B cell (primary cell): ENCODE measurements around the gene CACNA2D1. TPM values are rescaled to one million over a fixed set of nuclear protein-coding genes. Genes with fewer than 3 reads are reported as not detected.

Source experiments
- ATAC-seq: fragments of 200-7000 bp; cut with Tn5 transposase; one replicate; pipeline ENCODE4 v1.10.0; 2021; ENCODE audit warnings: low read depth, mild to moderate bottlenecking, moderate number of reproducible peaks, moderate library complexity
- CTCF ChIA-PET: fragments of 350-600 bp; sonication (Branson Sonifier 250); formaldehyde crosslinking; loops from one replicate; lab custom pipeline; 2021; ENCODE audit warnings: antibody characterized with exemption, inconsistent platforms; lab: Charles Lee
- POLR2A ChIA-PET: fragments of 350-600 bp; sonication (Branson Sonifier 250); formaldehyde crosslinking; loops from one replicate; lab custom pipeline; 2021; ENCODE audit warnings: antibody characterized with exemption; lab: Charles Lee
- DNase-seq: peaks from one replicate; pipeline ENCODE4 v3.0.0; 2013
- H2AFZ ChIP-seq: 2 replicates; pipeline ENCODE4 v1.6.1; 2012; ENCODE audit warnings: mild to moderate bottlenecking, low read depth, low read length; ENCODE audit not compliant: insufficient read depth, poor library complexity, severe bottlenecking
- H3K27ac ChIP-seq, 2 donors: 1 replicate in 1 of 2; 2 replicates in 1 of 2; pipeline ENCODE4 v1.5.1; 2012 to 2013; ENCODE audit warnings: low read length in 2 of 2, mild to moderate bottlenecking in 2 of 2, moderate library complexity in 1 of 2
- H3K27me3 ChIP-seq, 4 experiments: fragments of 200-600 bp in 1 of 4; sonication (generic) in 1 of 4; replicated peaks in 1 of 4; 1 replicate in 2 of 4; 2 replicates in 2 of 4; pipeline versions ENCODE4 v1.6.1 to v1.7.0; 2013 to 2016; ENCODE audit warnings: low read length in 3 of 4, mild to moderate bottlenecking in 2 of 4, mixed read lengths in 1 of 4, moderate library complexity in 1 of 4; ENCODE audit not compliant: insufficient read depth in 4 of 4, control insufficient read depth in 3 of 4; ENCODE audit errors: control extremely low read depth in 1 of 4
- H3K36me3 ChIP-seq, 2 experiments: replicated peaks in 1 of 2; 1 replicate in 1 of 2; 2 replicates in 1 of 2; pipeline versions ENCODE4 v1.6.1 to v1.7.1; 2013; ENCODE audit warnings: low read length in 1 of 2; ENCODE audit not compliant: insufficient read depth in 2 of 2, control insufficient read depth in 1 of 2; ENCODE audit errors: control extremely low read depth in 1 of 2, extremely low read depth in 1 of 2
- H3K4me1 ChIP-seq, 2 donors: fragments of 200-600 bp in 1 of 2; sonication (generic) in 1 of 2; 1 replicate in 1 of 2; 2 replicates in 1 of 2; pipeline versions ENCODE4 v1.5.1 to v1.6.1; 2013 to 2017; ENCODE audit warnings: low read length in 2 of 2; ENCODE audit not compliant: control insufficient read depth in 2 of 2, insufficient read depth in 2 of 2
- H3K4me2 ChIP-seq: replicated peaks from 2 replicates; pipeline ENCODE3; 2012; ENCODE audit warnings: mild to moderate bottlenecking, low read depth, low read length; ENCODE audit not compliant: poor library complexity, severe bottlenecking
- H3K4me3 ChIP-seq, 5 experiments: fragments of 200-600 bp in 1 of 5; sonication (generic) in 1 of 5; 1 replicate in 3 of 5; 2 replicates in 2 of 5; pipeline versions ENCODE4 v1.5.1 to v1.7.0; 2011 to 2016; ENCODE audit warnings: low read length in 4 of 5, mild to moderate bottlenecking in 4 of 5, low read depth in 2 of 5, control low read depth in 1 of 5, moderate library complexity in 1 of 5; ENCODE audit not compliant: insufficient read depth in 1 of 5; ENCODE audit errors: control extremely low read depth in 1 of 5, extremely low read depth in 1 of 5
- H3K79me2 ChIP-seq: fragments of 200-600 bp; sonication (generic); one replicate; pipeline ENCODE4 v1.6.0; 2016; ENCODE audit warnings: low read length; ENCODE audit not compliant: control insufficient read depth, insufficient read depth
- H3K9ac ChIP-seq: fragments of 200-600 bp; sonication (generic); 2 replicates; pipeline ENCODE4 v1.6.1; 2017; ENCODE audit warnings: mild to moderate bottlenecking, low read length, moderate library complexity
- H3K9me3 ChIP-seq, 3 donors: one replicate each; pipeline versions ENCODE4 v1.6.1 to v1.7.1; 2013; ENCODE audit warnings: low read length in 2 of 3; ENCODE audit not compliant: control insufficient read depth in 2 of 3, insufficient read depth in 1 of 3; ENCODE audit errors: control extremely low read depth in 1 of 3
- H4K20me1 ChIP-seq: 2 replicates; pipeline ENCODE4 v1.6.0; 2012; ENCODE audit warnings: mild to moderate bottlenecking, low read length; ENCODE audit not compliant: insufficient read depth, control insufficient read depth, poor library complexity, severe bottlenecking
- H3K27ac Mint-ChIP-seq: one replicate; pipeline ENCODE4 v1.8.0; 2021; ENCODE audit warnings: mixed read lengths
- H3K27me3 Mint-ChIP-seq: one replicate; pipeline ENCODE4 v1.8.0; 2021; ENCODE audit warnings: mixed read lengths
- H3K4me1 Mint-ChIP-seq: one replicate; pipeline ENCODE4 v1.8.0; 2021; ENCODE audit warnings: mixed read lengths
- H3K4me3 Mint-ChIP-seq: one replicate; pipeline ENCODE4 v1.8.0; 2021; ENCODE audit warnings: mixed read lengths
- H3K9me3 Mint-ChIP-seq: one replicate; pipeline ENCODE4 v1.8.0; 2022; ENCODE audit warnings: mixed read lengths; ENCODE audit not compliant: insufficient read depth
- EZH2 ChIP-seq: IDR thresholded peaks from 2 replicates; pipeline ENCODE4 v1.6.1; 2012; ENCODE audit warnings: borderline replicate concordance, low read depth, mild to moderate bottlenecking, moderate library complexity, low read length; ENCODE audit not compliant: insufficient read depth, poor library complexity, severe bottlenecking
- WGBS: methylation state at CpG from one replicate; pipeline ENCODE4 v1.1.5; 2013; ENCODE audit warnings: missing lambda C conversion rate; ENCODE audit not compliant: insufficient coverage; 5-methylcytosine and 5-hydroxymethylcytosine counted together
- intact Hi-C: fragments of 100-400 bp; cut with micrococcal nuclease; formaldehyde crosslinking; loops from one replicate; pipeline ENCODE4 v1.10.0; 2022
- polyA plus RNA-seq: library from polyadenylated mRNA; depleted of rRNA; stranded (reverse); fragments of >200 nt; gene quantifications from 2 replicates; pipeline ENCODE4 v1.2.3, GENCODE V29; 2012
- total RNA-seq, 2 donors: library from RNA; stranded (reverse); fragments of 120-200 nt in 1 of 2; gene quantifications; 1 replicate in 1 of 2; 2 replicates in 1 of 2; pipeline versions ENCODE4 v1.2.3 to v1.2.4, GENCODE V29; 2013 to 2022
- TF ChIP-seq, protein P1 (sequence below): fragments of 200-600 bp; IDR thresholded peaks from one replicate; pipeline ENCODE4 v1.8.0; 2022; ENCODE audit warnings: antibody characterized with exemption, mild to moderate bottlenecking

CACNA2D1 gene
- total and polyA plus RNA-seq, 2 donors (not counting 1 experiment from before 2014, with no cell fraction given) = not detected

DNA sequence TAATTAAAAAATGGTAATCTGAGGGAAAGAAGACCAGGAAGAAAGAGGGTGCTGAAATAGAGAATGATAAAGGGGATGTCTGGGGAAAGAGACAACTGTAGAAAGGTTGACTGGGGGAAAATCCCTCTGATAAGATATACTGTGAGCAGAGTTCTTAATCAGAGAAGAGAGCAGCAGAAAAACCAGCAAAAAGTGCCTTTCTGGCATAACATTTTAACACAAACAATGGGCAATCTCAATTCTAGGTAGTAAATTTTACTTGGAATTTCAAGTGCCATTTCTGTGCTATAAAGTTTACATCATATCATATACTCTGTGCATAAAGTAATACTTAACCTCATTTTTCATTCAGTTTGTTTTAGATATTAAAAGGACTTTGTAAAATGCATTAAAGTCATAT is 421.9 kb downstream of the CACNA2D1 start:
- TF ChIP-seq, protein P1, sequence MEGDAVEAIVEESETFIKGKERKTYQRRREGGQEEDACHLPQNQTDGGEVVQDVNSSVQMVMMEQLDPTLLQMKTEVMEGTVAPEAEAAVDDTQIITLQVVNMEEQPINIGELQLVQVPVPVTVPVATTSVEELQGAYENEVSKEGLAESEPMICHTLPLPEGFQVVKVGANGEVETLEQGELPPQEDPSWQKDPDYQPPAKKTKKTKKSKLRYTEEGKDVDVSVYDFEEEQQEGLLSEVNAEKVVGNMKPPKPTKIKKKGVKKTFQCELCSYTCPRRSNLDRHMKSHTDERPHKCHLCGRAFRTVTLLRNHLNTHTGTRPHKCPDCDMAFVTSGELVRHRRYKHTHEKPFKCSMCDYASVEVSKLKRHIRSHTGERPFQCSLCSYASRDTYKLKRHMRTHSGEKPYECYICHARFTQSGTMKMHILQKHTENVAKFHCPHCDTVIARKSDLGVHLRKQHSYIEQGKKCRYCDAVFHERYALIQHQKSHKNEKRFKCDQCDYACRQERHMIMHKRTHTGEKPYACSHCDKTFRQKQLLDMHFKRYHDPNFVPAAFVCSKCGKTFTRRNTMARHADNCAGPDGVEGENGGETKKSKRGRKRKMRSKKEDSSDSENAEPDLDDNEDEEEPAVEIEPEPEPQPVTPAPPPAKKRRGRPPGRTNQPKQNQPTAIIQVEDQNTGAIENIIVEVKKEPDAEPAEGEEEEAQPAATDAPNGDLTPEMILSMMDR = no peak
- no peak for TF ChIP-seq EZH2
- Histone ChIP-seq H3K27ac (no peak overlapping the region), H3K9me3 (no peaks in the 10 kb centered on the region), H3K4me3 (no peak overlapping the region), H3K9ac (no peak overlapping the region), H3K4me1 (no peaks in the 10 kb centered on the region), H3K4me2 (no peak overlapping the region), H4K20me1 (no peaks in the 10 kb centered on the region), H3K36me3 (no peaks in the 10 kb centered on the region), H3K27me3 (no peaks in the 10 kb centered on the region), H2AFZ (no peak overlapping the region), H3K79me2 (no peaks in the 10 kb centered on the region)
- intact Hi-C loops = no loop called here
- Mint-ChIP-seq H3K27me3 (no peaks in the 10 kb centered on the region), H3K4me3 (no peak overlapping the region), H3K9me3 (no peaks in the 10 kb centered on the region), H3K27ac (no peak overlapping the region), H3K4me1 (no peaks in the 10 kb centered on the region)
- ChIA-PET CTCF (no interaction called here), POLR2A (no interaction called here)
- DNase-seq (no peak), ATAC-seq (no peak)

DNA sequence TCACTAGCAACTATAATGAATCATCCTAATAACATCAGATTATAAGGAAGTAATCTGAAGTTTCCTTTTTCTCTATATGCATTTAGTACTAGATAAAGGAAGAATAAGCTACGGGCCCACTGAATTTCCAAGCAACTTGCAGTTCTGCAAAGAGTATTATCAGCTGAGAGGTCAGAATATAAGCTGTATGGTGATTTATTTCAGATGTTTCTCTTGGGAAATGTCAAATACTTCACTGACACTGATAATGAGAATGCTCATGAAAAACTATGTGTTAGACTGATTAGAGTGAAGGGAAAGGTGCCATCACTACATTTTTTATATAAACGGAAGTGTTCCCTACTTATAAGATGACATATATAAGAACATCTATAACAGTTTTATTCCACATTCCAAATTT is 422.5 kb downstream of the CACNA2D1 start:
- no peaks in the 10 kb centered on the region for H3K27me3 Mint-ChIP-seq
- Histone ChIP-seq H2AFZ (no peak overlapping the region), H3K4me3 (no peak overlapping the region), H3K9me3 (no peaks in the 10 kb centered on the region), H3K27me3 (no peaks in the 10 kb centered on the region), H3K9ac (no peak overlapping the region), H3K4me2 (no peak overlapping the region), H3K79me2 (no peaks in the 10 kb centered on the region), H4K20me1 (no peaks in the 10 kb centered on the region), H3K4me1 (no peaks in the 10 kb centered on the region), H3K36me3 (no peaks in the 10 kb centered on the region), H3K27ac (no peak overlapping the region)
- WGBS = no CpG with 5 or more reads among the region's 2 CpGs
- POLR2A ChIA-PET = no interaction called here
- CTCF ChIA-PET = no interaction called here
- TF ChIP-seq EZH2 = no peak
- TF ChIP-seq, protein P1 = no peak
- DNase-seq (no peak), ATAC-seq (no peak)
- intact Hi-C loops = no loop called here
- no peak overlapping the region for H3K27ac Mint-ChIP-seq
- no peaks in the 10 kb centered on the region for H3K9me3 Mint-ChIP-seq
- no peaks in the 10 kb centered on the region for H3K4me1 Mint-ChIP-seq
- no peak overlapping the region for H3K4me3 Mint-ChIP-seq
